Vagina (tissue), 2 donors: ENCODE results near the gene MTMR3.

ENCODE experiments used
- POLR2A ChIP-seq, 2 donors: fragments of 450-650 bp; IDR thresholded peaks; one replicate each; pipeline ENCODE4 v1.6.1; 2017; ENCODE audit warnings: antibody characterized with exemption in 2 of 2, mild to moderate bottlenecking in 2 of 2, moderate library complexity in 2 of 2
- POLR2AphosphoS5 ChIP-seq, 2 donors: sonication (generic); formaldehyde crosslinking; IDR thresholded peaks; one replicate each; pipeline ENCODE4 v1.9.0; 2017; ENCODE audit warnings: antibody characterized with exemption in 2 of 2, mild to moderate bottlenecking in 2 of 2, low read depth in 1 of 2; ENCODE audit not compliant: insufficient read depth in 1 of 2
- TF ChIP-seq, protein P1 (sequence below), 3 experiments: fragments of 450-650 bp in 2 of 3; fragments of 200-600 bp in 1 of 3; sonication (generic) in 1 of 3; IDR thresholded peaks; one replicate each; pipeline ENCODE4 v1.5.1; 2017 to 2019; ENCODE audit warnings: antibody characterized with exemption in 3 of 3, mild to moderate bottlenecking in 2 of 3, moderate library complexity in 2 of 3

DNA sequence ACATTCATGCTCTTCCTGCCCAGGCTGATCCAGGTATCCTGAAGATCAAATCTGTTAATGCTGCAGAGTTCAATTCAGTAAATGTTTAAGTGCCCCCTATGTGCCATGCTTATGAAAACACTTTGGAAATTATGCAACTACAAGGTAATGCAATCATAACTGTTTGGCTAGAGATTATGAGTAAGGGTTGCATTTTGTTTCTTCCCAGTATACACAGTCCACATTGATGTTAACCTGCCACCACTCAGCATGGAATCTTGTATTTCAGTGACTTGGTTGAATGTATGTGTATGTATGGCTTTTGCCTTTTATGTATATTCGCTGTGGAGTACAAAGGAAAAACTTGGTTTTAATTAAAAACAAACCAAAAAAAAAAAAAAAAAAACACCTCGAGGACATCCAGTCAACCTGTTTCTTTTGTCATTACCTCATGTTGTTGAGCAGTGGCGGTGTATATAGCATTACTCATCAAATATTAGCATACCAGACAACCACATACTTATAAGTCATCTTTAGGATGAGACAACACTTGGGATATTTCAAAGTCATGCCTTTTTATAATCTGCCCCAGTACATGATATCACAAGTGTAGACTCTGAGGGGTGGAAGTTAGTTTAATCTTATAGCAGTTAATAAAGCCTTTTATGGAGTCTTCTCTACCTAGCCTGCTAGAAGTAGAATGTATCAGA, 111.2 kb downstream of the MTMR3 start:
- TF ChIP-seq, protein P1, sequence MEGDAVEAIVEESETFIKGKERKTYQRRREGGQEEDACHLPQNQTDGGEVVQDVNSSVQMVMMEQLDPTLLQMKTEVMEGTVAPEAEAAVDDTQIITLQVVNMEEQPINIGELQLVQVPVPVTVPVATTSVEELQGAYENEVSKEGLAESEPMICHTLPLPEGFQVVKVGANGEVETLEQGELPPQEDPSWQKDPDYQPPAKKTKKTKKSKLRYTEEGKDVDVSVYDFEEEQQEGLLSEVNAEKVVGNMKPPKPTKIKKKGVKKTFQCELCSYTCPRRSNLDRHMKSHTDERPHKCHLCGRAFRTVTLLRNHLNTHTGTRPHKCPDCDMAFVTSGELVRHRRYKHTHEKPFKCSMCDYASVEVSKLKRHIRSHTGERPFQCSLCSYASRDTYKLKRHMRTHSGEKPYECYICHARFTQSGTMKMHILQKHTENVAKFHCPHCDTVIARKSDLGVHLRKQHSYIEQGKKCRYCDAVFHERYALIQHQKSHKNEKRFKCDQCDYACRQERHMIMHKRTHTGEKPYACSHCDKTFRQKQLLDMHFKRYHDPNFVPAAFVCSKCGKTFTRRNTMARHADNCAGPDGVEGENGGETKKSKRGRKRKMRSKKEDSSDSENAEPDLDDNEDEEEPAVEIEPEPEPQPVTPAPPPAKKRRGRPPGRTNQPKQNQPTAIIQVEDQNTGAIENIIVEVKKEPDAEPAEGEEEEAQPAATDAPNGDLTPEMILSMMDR (IDR thresholded peaks at IDR 0.05) = no peak
- no peak for TF ChIP-seq POLR2A (IDR thresholded peaks at IDR 0.05)
- no peak for TF ChIP-seq POLR2AphosphoS5 (IDR thresholded peaks at IDR 0.05; ENCODE audit: insufficient read depth in 1 of 2, low read depth in 1 of 2)
